ENCODE results near the gene P2RX6.

P2RX6 gene

DNA sequence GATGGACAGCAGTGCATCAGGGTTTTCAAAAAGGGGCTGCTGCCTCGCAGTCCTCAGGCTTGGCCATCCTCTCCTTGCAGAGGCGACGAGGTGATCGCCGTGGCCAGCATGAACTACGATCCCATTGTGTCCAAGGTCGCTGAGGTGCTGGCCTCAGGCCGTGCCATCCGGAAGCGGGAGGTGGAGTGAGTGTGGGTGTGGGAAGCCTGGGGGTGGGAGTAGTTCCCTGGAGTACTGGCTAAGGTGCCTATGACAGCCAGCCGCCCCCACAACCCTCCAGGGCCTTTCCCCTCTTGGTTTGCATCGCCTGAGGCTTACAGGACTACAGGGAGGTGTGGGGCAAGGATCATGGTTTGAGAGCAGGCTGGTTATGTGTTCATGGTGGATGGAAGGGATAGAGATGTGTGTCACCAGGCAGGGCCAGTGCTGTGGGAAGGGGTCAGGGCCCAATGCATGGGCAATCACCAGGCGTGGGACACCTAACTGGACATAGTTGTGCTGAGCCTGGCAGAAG, 35.0 kb upstream of the P2RX6 start:
- no peak for DNase-seq (ENCODE audit: low spot score)

DNA sequence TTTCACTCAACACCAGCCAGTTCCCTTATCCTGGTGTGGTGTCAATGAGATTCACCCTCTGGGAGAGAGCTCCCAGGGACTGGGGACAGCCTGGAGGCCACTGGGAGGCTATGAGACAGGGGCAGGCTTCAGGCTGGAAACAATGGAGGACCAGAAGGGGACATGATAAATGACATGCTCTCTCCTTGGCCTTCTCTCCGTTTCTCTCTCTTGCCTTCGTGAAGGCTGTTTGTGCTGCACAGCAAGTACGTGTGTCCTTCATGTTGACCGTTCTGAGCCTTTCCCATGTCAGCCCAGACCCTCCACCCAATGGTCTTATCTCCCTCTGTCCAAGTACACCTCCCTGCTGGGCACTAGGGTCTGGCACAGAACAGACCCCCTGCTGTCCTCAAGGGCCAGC, 34.4 kb upstream of the P2RX6 start:
- DNase-seq (ENCODE audit: low spot score), result no peak

DNA sequence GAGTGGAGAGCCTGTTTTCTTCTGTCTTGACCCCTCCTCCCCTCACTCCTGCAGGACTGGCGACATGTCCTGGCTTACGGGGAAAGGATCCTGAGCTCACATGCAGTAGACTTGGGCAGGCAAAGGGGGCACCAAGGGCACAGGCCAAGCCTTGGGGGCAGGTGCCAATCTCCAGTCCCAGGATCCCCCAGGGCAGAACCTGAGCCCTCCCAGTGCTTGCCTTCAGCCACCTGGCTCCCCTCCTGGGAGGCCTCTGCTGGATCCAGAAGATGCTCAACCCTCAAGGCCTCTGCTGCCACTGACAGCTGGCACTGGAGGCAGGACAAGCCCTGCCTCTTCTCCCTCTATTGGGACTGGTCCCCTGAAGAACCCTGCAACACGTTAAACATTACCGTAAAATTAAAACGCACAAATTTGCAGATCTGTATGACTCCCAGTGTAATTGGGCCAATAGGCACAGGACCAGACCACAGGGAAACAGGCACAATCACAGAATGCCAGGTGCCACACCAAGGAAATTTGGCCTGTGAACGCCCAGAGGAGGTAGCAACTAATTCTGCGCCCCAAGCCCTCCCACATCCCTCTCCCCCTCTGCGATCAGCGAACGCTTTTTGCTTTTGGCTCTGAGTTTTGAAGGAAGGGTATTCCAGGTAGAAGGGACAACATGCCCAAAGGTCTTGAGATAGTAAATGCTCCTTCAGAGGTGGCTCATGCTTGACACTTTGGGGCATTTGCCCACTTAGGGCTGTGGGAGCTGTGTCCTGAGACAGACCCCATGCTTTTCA, 33.8 kb upstream of the P2RX6 start:
- no peak for DNase-seq (ENCODE audit: low spot score)

DNA sequence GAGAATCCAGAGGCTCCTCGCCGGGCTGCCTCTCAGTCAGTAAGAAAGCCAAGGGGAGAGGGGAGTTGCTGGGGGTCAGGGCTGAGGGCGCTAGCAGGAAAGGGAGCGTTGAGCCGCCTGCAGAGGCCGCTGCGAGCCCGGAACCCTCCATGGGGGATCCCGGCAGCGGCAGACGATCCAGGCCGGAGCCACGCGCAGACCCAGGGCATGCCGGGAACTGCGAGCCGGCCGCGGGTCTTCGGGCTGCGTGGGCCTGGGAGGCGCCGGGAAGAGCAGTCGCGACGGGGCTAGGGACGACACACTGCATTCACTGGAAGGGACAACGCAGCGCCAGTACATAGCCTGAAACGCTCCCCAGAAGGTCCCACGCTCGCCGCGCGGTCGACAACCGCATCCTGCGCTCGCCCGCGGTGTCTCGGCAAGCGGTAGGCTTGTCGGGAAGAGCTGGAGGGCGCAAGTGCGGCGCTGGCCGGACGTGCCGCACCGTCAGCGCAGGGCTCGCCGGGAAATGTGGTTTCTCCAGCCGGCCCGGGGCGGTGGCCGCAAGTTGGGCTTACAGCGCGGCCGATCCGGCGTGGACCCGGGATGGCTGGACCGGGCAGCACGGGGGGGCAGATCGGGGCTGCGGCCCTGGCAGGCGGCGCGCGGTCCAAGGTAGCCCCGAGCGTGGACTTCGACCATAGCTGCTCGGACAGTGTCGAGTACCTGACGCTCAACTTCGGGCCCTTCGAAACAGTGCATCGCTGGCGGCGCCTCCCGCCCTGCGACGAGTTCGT, 33.0 kb upstream of the P2RX6 start, which contains the start of gene LZTR1:
LZTR1 (plus strand) TSS at position 511 of the 776 bp plus-strand sequence; CDS start at position 586, 75 bp downstream.
- DNase-seq (ENCODE audit: low spot score), result peak; percentile 76

DNA sequence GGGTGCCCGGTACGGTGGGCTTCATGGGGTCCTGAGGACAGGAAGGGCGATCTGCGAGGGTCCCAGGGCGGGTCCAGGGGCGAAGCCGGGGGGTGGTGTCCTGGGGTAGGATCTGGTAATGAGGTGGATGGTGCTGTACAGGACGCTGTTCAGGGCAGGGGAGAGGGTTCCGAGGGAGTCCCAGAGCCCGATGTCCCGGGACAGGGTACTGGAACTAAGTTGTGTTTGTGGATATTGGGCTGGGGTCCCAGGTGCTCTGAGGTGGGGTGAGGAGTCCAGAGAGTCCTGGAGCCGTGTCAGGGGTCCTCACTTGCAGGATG, 32.4 kb upstream of the P2RX6 start:
- DNase-seq (ENCODE audit: low spot score), result no peak

DNA sequence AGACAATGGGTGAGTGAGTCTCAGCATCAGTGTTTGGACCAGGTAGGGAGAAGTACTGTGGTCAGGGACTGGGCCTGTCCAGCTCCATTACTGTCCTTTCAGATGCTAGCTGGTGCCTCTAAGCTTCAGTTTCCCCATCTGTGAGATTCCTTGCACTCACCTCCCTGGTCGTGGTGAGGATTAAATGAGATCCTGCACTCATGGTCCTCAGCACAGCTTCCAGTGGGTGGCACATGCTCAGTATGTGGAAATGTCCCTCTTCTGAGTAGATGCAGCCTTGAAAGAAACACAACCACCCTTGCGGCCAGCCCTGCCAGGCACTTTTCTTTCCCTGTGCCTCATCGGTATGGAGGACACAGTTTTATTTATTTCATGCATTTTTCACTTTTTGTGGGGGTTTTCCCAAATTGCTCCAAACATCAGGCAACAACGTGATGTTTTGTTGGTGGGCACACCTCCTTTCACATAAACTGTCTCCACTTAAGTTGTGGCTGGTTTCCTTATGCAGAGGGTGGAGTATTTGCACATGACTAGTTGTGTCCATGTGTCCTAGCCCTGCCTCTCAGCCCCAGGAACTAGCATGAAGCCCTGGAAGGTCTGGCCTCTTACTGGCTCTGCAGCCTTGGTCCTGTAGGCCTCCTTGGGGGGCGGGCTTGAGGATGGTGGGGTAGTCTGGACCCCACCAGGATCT, 31.7 kb upstream of the P2RX6 start:
- DNase-seq (ENCODE audit: low spot score), result no peak

DNA sequence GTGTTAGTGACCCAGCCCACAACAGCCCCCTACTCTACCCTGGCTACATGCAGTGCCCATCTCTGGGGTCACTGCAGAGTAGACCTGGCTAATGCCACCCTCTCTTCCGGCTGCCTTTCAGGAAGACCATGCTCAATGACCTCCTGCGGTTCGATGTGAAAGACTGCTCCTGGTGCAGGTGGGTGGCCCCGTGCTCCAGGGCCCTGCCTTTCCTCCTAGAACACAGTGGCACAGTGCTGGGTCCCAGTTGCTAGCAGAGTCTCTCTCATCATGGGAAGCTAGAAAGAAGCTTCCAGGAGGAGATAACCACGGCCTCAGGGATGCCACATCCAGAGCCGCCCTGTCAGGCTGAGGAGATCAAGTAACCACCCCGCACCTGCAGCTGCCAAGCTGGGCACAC, 29.2 kb upstream of the P2RX6 start:
- no peak for DNase-seq (ENCODE audit: low spot score)

DNA sequence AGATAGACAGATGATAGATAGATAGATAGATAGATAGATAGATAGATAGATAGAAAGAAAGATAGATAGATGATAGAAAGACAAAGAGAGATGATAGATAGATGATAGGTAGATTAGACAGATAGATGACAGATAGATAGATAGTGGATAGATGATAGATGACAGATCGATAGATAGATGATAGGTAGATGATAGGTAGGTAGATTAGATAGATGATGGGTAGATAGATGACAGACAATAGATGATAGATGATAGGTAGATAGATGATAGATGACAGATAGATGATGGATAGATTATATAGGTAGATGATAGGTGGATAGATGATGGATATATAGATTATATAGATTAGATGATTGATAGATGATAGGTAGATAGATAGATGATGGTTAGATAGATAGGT, 28.6 kb upstream of the P2RX6 start:
- no peak for DNase-seq (ENCODE audit: low spot score)

DNA sequence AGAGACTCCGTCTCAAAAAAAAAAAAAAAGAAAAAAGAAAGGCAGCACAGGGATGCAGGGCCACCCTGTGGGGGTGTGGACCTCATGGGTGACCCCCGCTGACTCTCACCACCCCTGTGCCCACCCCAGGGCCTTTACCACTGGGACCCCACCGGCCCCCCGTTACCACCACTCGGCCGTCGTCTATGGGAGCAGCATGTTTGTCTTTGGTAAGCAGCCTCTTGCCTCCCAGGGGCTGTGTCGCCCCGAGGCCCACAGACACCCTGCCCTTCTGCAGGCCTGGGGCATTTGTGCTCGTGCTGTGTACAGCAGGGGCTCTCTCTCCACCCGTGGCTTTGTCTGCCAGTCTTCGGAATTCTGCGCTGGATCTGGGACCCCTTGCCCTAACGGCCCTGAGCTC, 27.6 kb upstream of the P2RX6 start:
- no peak for DNase-seq (ENCODE audit: low spot score)

DNA sequence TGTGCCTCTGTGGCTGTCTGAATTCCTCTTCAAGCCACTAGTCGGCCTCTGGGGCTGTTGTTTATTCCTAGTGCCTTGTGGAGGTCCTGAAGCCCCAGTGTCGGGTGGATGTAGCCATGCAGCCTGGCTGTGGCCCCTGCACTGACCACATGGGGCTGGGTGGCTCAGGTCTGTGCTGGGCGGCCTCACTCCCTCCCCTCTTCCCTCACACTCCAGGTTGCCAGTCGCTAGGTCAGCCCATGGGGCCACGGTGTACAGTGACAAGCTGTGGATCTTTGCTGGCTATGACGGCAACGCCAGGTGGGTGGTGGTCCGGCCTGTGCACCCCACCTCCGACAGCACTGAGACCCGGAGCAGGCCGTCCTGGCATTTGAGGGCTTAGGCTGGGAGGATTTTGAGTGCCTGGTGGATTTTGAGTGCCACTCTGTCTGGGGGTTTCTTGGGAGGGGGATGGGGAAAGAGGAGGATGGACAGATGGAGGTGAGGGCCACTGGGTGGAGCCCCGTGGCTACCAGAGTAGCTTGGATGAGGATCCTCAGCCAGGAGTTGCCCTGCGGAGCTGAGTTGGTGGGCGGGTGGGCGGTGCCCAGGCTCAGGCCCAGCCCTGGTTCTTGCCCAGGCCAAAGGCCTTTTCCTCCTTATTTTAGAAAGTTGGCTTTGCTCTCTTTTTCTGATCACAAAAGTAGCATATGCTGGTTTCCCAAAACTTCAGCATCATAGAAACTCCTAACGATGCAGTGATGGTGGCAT, 26.2 kb upstream of the P2RX6 start:
- DNase-seq (ENCODE audit: low spot score), result no peak

DNA sequence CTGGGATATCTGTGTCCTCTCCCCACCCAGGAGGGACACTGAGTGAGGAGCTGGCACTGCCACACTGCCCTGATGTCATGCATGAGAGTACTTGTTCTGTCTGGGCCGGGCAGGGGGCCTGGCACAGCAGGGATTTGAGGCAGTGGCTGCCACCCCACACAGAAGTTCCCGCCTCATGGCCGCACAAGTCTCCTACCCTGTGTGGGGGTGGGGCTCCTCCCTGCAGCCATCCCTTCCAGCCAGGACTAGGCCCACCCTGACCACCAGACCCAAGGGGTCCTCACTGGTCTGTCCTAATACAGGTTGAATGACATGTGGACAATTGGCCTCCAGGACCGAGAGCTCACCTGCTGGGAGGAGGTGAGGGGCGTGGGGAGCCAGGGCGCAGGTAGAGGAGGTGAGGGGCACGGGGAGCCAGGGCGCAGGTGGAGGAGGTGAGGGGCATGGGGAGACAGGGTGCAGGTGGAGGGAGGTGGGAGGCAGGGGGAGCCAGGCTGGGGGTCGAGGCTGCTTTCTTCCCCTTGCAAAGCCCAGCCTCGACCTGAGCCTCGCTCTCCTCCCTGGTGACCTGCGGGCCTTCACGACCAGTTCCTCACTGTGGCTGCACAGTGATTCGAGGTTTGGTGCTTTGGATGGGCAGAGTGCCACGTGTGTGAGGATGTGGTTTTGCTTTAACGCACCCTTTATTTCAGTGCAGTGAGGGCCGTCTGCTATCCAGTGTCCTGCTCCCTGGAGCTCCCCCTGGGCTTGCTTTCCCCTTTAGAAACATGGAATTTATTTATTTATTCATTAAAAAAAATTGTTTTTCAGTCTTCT, 25.4 kb upstream of the P2RX6 start:
- DNase-seq (ENCODE audit: low spot score), result no peak

DNA sequence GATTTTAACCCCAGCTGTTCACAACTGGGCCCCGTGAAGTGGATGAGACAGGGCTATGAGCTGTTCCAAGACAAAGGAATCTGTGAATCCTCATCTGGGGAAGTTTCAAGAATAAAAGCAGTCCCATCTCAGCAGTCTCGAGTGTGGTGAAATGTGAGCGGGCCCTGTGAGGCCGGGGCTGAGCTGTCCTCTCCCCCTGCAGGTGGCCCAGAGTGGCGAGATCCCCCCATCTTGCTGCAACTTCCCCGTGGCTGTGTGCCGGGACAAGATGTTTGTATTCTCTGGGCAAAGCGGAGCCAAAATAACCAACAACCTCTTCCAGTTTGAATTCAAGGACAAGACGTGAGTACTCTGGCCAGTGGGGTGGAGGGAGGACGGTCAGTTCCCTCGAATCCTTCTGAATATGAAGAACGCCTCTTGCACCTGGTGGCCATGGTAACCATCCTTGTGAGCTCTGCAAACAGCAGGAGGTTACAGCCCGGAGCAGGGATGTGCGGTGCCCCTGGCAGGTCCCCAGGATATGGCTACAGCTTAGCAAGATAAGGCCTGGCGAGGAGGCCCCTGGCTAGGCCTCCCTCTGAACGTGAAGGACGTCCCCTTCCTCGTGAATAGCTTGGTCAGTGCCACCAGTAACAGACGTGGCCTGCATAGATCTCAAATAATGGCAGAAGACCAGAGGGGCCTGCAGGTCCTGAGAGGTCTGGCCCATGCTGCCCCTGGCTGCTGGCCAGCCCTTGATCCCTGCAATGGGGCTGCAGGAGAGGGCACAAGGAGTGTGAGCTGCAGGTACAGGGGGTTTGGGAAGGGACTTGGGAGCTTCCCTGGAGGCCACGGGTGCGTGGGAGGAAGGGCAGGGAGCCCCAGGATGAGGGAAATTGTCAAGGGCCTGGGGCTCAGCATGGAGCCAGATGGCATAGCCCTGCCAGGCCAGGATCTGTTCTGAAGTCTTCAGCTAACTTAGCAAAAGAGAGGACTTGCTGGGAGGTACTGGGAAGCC, 24.5 kb upstream of the P2RX6 start:
- DNase-seq (ENCODE audit: low spot score), result no peak

DNA sequence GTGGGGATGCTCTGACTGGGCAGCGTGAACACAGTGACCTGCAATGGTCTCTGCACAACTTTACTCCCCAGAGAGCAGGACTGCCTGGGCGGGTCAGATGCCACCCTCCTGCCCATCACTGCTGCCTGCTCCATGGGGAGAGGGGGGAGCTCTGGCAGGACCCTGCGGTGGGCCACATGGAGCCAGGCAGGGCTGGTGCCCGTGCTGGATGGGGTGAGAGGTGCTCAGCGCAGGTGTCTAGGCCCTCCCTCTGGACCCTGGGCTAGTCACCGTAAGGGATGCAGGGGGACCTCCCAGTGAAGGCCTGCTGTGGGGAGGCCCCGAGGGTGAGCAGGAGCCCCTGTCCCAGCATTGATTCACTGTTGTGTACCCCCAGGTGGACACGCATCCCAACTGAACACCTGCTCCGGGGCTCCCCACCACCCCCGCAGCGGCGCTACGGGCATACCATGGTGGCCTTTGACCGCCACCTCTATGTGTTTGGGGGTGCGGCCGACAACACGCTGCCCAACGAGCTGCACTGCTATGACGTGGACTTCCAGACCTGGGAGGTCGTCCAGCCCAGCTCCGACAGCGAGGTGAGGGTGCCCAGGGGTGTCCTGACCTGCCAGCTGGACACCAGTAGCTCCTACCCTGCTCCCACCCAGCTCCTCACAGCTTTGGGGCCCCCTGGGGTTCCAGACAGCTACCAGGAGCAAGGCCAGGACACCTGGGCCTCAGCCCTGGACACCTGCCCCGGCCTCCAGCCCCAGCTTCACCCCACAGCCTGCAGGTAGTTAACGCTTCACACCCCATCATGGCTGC, 23.5 kb upstream of the P2RX6 start:
- DNase-seq (ENCODE audit: low spot score), result no peak

DNA sequence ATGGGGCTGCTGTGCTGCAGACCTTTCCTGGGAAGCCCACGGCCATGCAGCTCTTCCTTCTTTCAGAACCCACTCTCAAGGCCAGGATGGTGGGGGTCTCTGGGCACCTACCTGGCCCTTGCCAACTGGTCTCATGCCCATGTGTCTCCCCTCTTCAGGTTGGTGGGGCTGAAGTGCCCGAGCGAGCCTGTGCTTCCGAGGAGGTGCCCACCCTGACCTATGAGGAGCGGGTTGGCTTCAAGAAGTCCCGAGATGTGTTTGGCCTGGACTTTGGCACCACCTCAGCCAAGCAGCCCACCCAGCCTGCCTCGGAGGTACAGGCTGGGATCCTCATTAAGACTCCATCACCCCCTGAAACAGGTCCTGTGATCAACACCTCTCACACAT, 22.9 kb upstream of the P2RX6 start:
- DNase-seq (ENCODE audit: low spot score), result no peak

DNA sequence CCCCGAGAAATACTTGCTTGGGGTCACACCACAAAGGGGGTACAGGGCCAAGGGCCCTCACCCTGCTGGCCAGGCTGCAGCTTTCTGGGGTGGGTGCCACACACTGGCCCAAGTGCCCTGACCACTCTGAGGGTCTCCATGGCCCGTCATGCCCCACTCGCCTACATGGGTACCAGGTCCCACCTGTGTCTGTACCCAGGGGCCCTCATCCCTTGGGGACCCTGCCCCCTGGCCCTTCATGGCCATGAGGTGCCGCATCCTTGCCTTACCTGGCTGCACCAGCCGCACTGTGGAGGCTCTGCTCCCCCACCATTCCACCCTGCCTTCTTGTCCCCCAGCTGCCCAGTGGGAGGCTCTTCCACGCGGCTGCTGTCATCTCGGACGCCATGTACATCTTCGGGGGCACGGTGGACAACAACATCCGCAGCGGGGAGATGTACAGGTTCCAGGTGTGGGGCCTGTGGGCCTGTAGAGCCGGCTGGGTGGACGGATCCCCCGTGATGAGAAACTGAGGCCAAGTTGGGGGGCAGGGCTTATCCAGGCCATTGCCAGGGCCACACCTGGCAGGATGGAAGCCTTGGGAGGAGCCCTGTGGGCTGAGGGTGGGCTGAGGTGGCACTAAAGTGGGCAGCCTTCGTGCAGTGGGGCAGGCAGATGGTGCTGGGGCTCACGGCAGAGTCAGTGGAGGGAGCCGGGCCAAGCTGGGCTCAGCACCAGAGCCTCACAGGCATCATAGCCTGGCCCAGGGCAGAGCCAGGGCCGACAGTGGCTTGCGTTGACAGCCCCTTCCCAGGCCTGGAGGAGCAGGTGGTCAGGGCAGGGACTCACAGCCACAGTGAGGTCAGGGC, 22.3 kb upstream of the P2RX6 start:
- no peak for DNase-seq (ENCODE audit: low spot score)

DNA sequence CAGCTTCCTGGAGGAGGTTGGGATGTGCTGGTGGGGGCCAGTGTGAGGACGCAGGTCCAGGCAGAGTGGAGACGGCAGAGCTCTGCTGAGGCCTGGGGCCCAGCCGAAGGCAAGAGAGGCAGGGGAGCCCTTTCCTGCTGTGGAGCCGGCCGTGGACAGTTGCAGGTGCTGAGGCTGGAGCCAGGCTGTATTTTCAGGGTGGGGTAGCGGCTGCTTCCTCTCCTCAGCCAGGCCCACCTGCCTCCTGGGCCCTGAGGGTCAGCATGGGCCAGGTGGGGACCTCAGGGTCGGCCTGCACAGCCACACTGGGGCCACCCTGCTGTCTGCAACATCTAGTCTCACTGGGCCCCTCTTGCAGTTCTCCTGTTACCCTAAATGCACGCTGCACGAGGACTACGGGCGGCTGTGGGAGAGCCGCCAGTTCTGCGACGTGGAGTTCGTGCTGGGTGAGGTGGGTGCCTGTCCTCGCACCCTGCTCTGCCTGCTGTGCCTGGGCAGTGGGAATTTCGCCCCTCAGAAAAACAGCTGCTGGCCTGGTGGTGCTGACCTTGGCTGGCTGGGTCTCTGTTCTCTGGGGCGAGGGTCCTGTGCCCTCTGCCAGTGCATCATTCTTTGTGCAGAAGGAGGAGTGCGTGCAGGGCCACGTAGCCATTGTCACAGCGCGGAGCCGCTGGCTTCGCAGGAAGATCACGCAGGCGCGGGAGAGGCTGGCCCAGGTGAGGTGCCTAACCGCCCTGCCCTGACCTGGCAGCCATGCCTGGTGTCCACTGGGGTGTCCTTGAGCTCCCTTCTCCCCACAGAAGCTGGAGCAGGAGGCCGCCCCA, 21.4 kb upstream of the P2RX6 start:
- no peak for DNase-seq (ENCODE audit: low spot score)
